Inferior parietal cortex (tissue), 1 donor: ENCODE measurements around the gene NR5A2.

Experiments used
- DNase-seq: peaks from one replicate; pipeline ENCODE4 v3.0.0-alpha.2; 2016; ENCODE audit errors: extremely low spot score

The NR5A2 gene

GRCh38 chr1:200072636-200073285, 45.3 kb downstream of the NR5A2 start:
- DNase-seq = no peak

GRCh38 chr1:200073286-200073637, 45.8 kb downstream of the NR5A2 start:
- no peak for DNase-seq

GRCh38 chr1:200075522-200075921, 48.0 kb downstream of the NR5A2 start:
- no peak for DNase-seq

- DNase-seq = no peak
Measured at GRCh38 chr1:200075938-200076546, 48.5 kb downstream of the NR5A2 start.

- no peak for DNase-seq
Measured at GRCh38 chr1:200079232-200079940, 51.9 kb downstream of the NR5A2 start.

- no peak for DNase-seq
Measured at GRCh38 chr1:200081151-200081968, 53.9 kb downstream of the NR5A2 start.

- DNase-seq = no peak
Measured at GRCh38 chr1:200081969-200082245, 54.4 kb downstream of the NR5A2 start.

- DNase-seq = no peak
Measured at GRCh38 chr1:200082329-200082728, 54.8 kb downstream of the NR5A2 start.

GRCh38 chr1:200090252-200091159, 63.0 kb downstream of the NR5A2 start:
- no peak for DNase-seq

GRCh38 chr1:200095057-200095577, 67.6 kb downstream of the NR5A2 start:
- no peak for DNase-seq

GRCh38 chr1:200096774-200097173, 69.3 kb downstream of the NR5A2 start:
- no peak for DNase-seq

GRCh38 chr1:200099040-200099439, 71.5 kb downstream of the NR5A2 start:
- DNase-seq = no peak

- no peak for DNase-seq
Measured at GRCh38 chr1:200103966-200104583, 76.6 kb downstream of the NR5A2 start.

GRCh38 chr1:200107004-200107470, 79.5 kb downstream of the NR5A2 start:
- no peak for DNase-seq

- DNase-seq = no peak
Measured at GRCh38 chr1:200108659-200109058, 81.1 kb downstream of the NR5A2 start.

GRCh38 chr1:200112290-200112689, 84.8 kb downstream of the NR5A2 start:
- DNase-seq = no peak

- DNase-seq = no peak
Measured at GRCh38 chr1:200115532-200115931, 88.0 kb downstream of the NR5A2 start.

- no peak for DNase-seq
Measured at GRCh38 chr1:200116324-200116723, 88.8 kb downstream of the NR5A2 start.

GRCh38 chr1:200118779-200119505, 91.4 kb downstream of the NR5A2 start:
- no peak for DNase-seq

GRCh38 chr1:200121421-200121820, 93.9 kb downstream of the NR5A2 start:
- DNase-seq = no peak
